Astrocyte (in vitro differentiated cells and primary cell): ENCODE results near the gene FHL3. TPM values are rescaled to one million over a fixed set of nuclear protein-coding genes. Genes with fewer than 3 reads are reported as not detected.

Experiments used
- DNase-seq: peaks from one replicate; pipeline ENCODE4 v3.0.0-alpha.2; 2010; ENCODE audit warnings: low read depth
- FAIRE-seq: peaks from 2 replicates; lab custom pipeline; 2011; peaks lifted over from hg19 to GRCh38; lab: Jason Lieb, UNC
- H2AFZ ChIP-seq: 2 replicates; pipeline ENCODE4 v1.6.0; 2012; ENCODE audit warnings: low read depth, low read length, inconsistent platforms
- H3K27ac ChIP-seq: 2 replicates; pipeline ENCODE4 v1.5.1; 2011; ENCODE audit warnings: low read depth, low read length, inconsistent platforms
- H3K27me3 ChIP-seq: 2 replicates; pipeline ENCODE4 v1.6.0; 2011; ENCODE audit warnings: low read length, inconsistent platforms; ENCODE audit not compliant: insufficient read depth
- H3K36me3 ChIP-seq: 2 replicates; pipeline ENCODE4 v1.5.1; 2011; ENCODE audit warnings: low read length, inconsistent platforms; ENCODE audit not compliant: insufficient read depth
- H3K4me1 ChIP-seq: 2 replicates; pipeline ENCODE4 v1.5.1; 2011; ENCODE audit warnings: low read length, inconsistent platforms; ENCODE audit not compliant: insufficient read depth
- H3K4me2 ChIP-seq: 2 replicates; pipeline ENCODE4 v1.6.0; 2012; ENCODE audit warnings: low read length, inconsistent platforms
- H3K4me3 ChIP-seq: 2 replicates; pipeline ENCODE4 v1.5.1; 2011; ENCODE audit warnings: low read depth, mild to moderate bottlenecking, low read length, inconsistent platforms; ENCODE audit not compliant: insufficient read depth
- H3K79me2 ChIP-seq: 2 replicates; pipeline ENCODE4 v1.6.0; 2012; ENCODE audit warnings: mild to moderate bottlenecking, low read length, inconsistent platforms; ENCODE audit not compliant: insufficient read depth
- H3K9ac ChIP-seq: 2 replicates; pipeline ENCODE4 v1.6.0; 2012; ENCODE audit warnings: mild to moderate bottlenecking, low read length, inconsistent platforms
- H3K9me3 ChIP-seq: 2 replicates; pipeline ENCODE4 v1.5.1; 2012; ENCODE audit warnings: low read depth, mild to moderate bottlenecking, low read length, inconsistent platforms; ENCODE audit not compliant: insufficient read depth
- H4K20me1 ChIP-seq: 2 replicates; pipeline ENCODE4 v1.6.0; 2012; ENCODE audit warnings: low read length, inconsistent platforms; ENCODE audit not compliant: insufficient read depth
- H3K27ac Mint-ChIP-seq: one replicate; pipeline ENCODE4 v1.8.0; 2021; ENCODE audit warnings: mild to moderate bottlenecking, mixed read lengths; ENCODE audit not compliant: unreplicated experiment
- H3K27me3 Mint-ChIP-seq: one replicate; pipeline ENCODE4 v1.8.0; 2021; ENCODE audit warnings: low read depth, mixed read lengths; ENCODE audit not compliant: unreplicated experiment
- H3K36me3 Mint-ChIP-seq: one replicate; pipeline ENCODE4 v1.8.0; 2021; ENCODE audit warnings: low read depth, mixed read lengths; ENCODE audit not compliant: unreplicated experiment
- H3K4me1 Mint-ChIP-seq: one replicate; pipeline ENCODE4 v1.8.0; 2021; ENCODE audit warnings: low read depth, mixed read lengths; ENCODE audit not compliant: unreplicated experiment
- H3K4me3 Mint-ChIP-seq: one replicate; pipeline ENCODE4 v1.8.0; 2021; ENCODE audit warnings: mild to moderate bottlenecking, moderate library complexity, mixed read lengths; ENCODE audit not compliant: unreplicated experiment
- H3K9me3 Mint-ChIP-seq: one replicate; pipeline ENCODE4 v1.8.0; 2021; ENCODE audit warnings: mild to moderate bottlenecking, mixed read lengths; ENCODE audit not compliant: unreplicated experiment
- CTCF ChIP-seq: IDR thresholded peaks from 2 replicates; pipeline ENCODE4 v1.5.1; 2011; ENCODE audit warnings: low read depth, mild to moderate bottlenecking, inconsistent platforms, low read length, moderate library complexity; ENCODE audit not compliant: insufficient read depth
- EZH2 ChIP-seq: IDR thresholded peaks from 2 replicates; pipeline ENCODE4 v1.6.1; 2012; ENCODE audit warnings: mild to moderate bottlenecking, low read length, inconsistent platforms; ENCODE audit not compliant: insufficient read depth
- total RNA-seq: library from RNA; stranded (reverse); gene quantifications from 2 replicates; pipeline ENCODE4 v1.2.1, GENCODE V29; 2021

FHL3 gene
- total RNA-seq, 1 donor from 2014 or later, result 107 TPM

GRCh38 chr1:38029685-38030511, 24.6 kb upstream of the FHL3 start:
- Mint-ChIP-seq H3K27ac (peak overlapping the region; percentile 83), H3K36me3 (peaks cover 4% of the 10 kb centered on the region), H3K4me3 (no peak overlapping the region), H3K9me3 (peaks cover 2% of the 10 kb centered on the region), H3K27me3 (peaks cover 2% of the 10 kb centered on the region), H3K4me1 (peaks cover 39% of the 10 kb centered on the region)
- FAIRE-seq (no peak), DNase-seq (peak; percentile 62)
- peak overlapping the region; percentile 12 for H2AFZ ChIP-seq
- TF ChIP-seq EZH2, result no peak
- H3K27ac ChIP-seq, result peak overlapping the region; percentile 39
- peak overlapping the region; percentile 55 for H3K9ac ChIP-seq
- peaks cover 23% of the 10 kb centered on the region for H4K20me1 ChIP-seq
- no peaks in the 10 kb centered on the region for H3K27me3 ChIP-seq
- no peaks in the 10 kb centered on the region for H3K79me2 ChIP-seq
- H3K4me1 ChIP-seq, result peaks cover 26% of the 10 kb centered on the region
- H3K4me3 ChIP-seq, result no peak overlapping the region
- peaks cover 13% of the 10 kb centered on the region for H3K36me3 ChIP-seq
- H3K4me2 ChIP-seq, result peak overlapping the region; percentile 78
- H3K9me3 ChIP-seq, result no peaks in the 10 kb centered on the region

- H3K9me3 ChIP-seq, result no peaks in the 10 kb centered on the region
- peak overlapping the region; percentile 78 for H3K4me2 ChIP-seq
- peak overlapping the region; percentile 55 for H3K9ac ChIP-seq
- FAIRE-seq (no peak), DNase-seq (no peak)
- Mint-ChIP-seq H3K4me3 (peak overlapping the region; percentile 11), H3K36me3 (peaks cover 8% of the 10 kb centered on the region), H3K27me3 (peaks cover 1% of the 10 kb centered on the region), H3K9me3 (peaks cover under 1% of the 10 kb centered on the region), H3K4me1 (peaks cover 39% of the 10 kb centered on the region), H3K27ac (peak overlapping the region; percentile 83)
- H4K20me1 ChIP-seq, result peaks cover 23% of the 10 kb centered on the region
- H2AFZ ChIP-seq, result no peak overlapping the region
- peaks cover 15% of the 10 kb centered on the region for H3K36me3 ChIP-seq
- H3K27ac ChIP-seq, result peak overlapping the region; percentile 39
- H3K27me3 ChIP-seq, result no peaks in the 10 kb centered on the region
- H3K79me2 ChIP-seq, result no peaks in the 10 kb centered on the region
- TF ChIP-seq CTCF (no peak), EZH2 (no peak)
- H3K4me1 ChIP-seq, result peaks cover 26% of the 10 kb centered on the region
- no peak overlapping the region for H3K4me3 ChIP-seq
These were observed 23.9 kb upstream of the FHL3 start for GRCh38 chr1:38029081-38029681.

GRCh38 chr1:38028671-38029070, 23.4 kb upstream of the FHL3 start:
- Histone ChIP-seq H2AFZ (no peak overlapping the region), H4K20me1 (peaks cover 23% of the 10 kb centered on the region), H3K79me2 (no peaks in the 10 kb centered on the region), H3K4me3 (no peak overlapping the region), H3K9ac (peak overlapping the region; percentile 55), H3K36me3 (peaks cover 20% of the 10 kb centered on the region), H3K4me2 (peak overlapping the region; percentile 78), H3K4me1 (peaks cover 26% of the 10 kb centered on the region), H3K9me3 (no peaks in the 10 kb centered on the region), H3K27me3 (no peaks in the 10 kb centered on the region), H3K27ac (no peak overlapping the region)
- H3K4me1 Mint-ChIP-seq, result peaks cover 39% of the 10 kb centered on the region
- peaks cover 8% of the 10 kb centered on the region for H3K36me3 Mint-ChIP-seq
- H3K9me3 Mint-ChIP-seq, result no peaks in the 10 kb centered on the region
- DNase-seq (no peak), FAIRE-seq (no peak)
- H3K4me3 Mint-ChIP-seq, result no peak overlapping the region
- H3K27me3 Mint-ChIP-seq, result no peaks in the 10 kb centered on the region
- H3K27ac Mint-ChIP-seq, result peak overlapping the region; percentile 80
- TF ChIP-seq EZH2, result no peak
- no peak for TF ChIP-seq CTCF
